PC-3 (cell line): ENCODE measurements around the gene MPIG6B.

Experiments
- CTCF ChIP-seq: fragments of 300-600 bp; sonication (generic); conservative IDR thresholded peaks from 2 replicates; pipeline ENCODE4 v1.5.1; 2017; ENCODE audit warnings: antibody characterized with exemption, low read depth, mild to moderate bottlenecking, low read length
- EZH2phosphoT487 ChIP-seq: fragments of 300-600 bp; sonication (generic); IDR thresholded peaks from 2 replicates; pipeline ENCODE4 v1.6.1; 2018; ENCODE audit warnings: mild to moderate bottlenecking, antibody characterized with exemption, low read length, borderline replicate concordance

GRCh38 chr6:31677955-31678354 is 45.2 kb upstream of the MPIG6B start:
- TF ChIP-seq CTCF, result no peak
- TF ChIP-seq EZH2phosphoT487, result no peak
